ENCODE data around the gene JUND. TPM values are rescaled to one million over a fixed set of nuclear protein-coding genes. Genes with fewer than 3 reads are reported as not detected.

JUND gene
- polyA plus RNA-seq, 2 of the 4 experiments (the other 2 are of a cell fraction), result 65.1 to 68.9 TPM

DNA sequence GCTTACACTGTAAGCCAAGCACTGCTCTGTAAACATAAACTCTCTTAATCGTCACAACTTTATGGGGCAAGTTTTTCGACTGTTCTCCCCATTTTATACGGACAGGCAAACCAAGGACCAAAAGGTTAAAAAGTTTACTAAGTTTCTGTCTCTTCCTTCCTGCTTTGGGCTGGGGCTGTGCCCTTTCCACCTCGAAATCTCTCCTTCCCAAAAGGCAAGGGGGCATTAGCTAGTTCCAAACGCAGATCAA lies 2.2 kb downstream of the JUND start:
- Histone ChIP-seq H3K9me3 (no peaks in the 10 kb centered on the region), H3K27ac (peak overlapping the region; percentile 95 to 99), H3K4me3 (peak overlapping the region; percentile 97), H3K4me1 (peaks cover 47% of the 10 kb centered on the region), H3K4me2 (peak overlapping the region; percentile 86)
- ATAC-seq, result no peak
- WGBS (ENCODE audit: missing lambda C conversion rate), result 2% methylated on average over 4 of the region's 5 CpGs
- ChIA-PET CTCF (interaction anchor here (0.6 to 10.2 kb wide), 30 partner anchors 10 to 134 kb away, joined by 3 to 158 read pairs (median 6); partner anchors contain the start of genes LSM4 and MPV17L2), POLR2A (interaction anchor here (0.7 to 5.8 kb wide), 11 partner anchors 13 to 293 kb away, joined by 3 to 235 read pairs (median 29); partner anchors contain the start of genes GDF15, LSM4, SSBP4 and UBA52)
- TF ChIP-seq KDM5A (IDR thresholded peaks at IDR 0.05), result peak; percentile 84; the same call in 1 of the 2 replicates
- TF ChIP-seq HMGXB4 (CRISPR knock-in tag; IDR thresholded peaks at IDR 0.05; ENCODE audit: borderline replicate concordance), result peak; percentile 27; the same call in 1 of the 2 replicates
- no peak for TF ChIP-seq RAD21 (conservative IDR thresholded peaks at IDR 0.05 in 1 of 2, IDR thresholded peaks at IDR 0.05 in 1 of 2)
- peak; percentile 18; the same call in 1 of the 2 replicates for TF ChIP-seq HOXA7 (CRISPR knock-in tag; IDR thresholded peaks at IDR 0.05)
- no peak for TF ChIP-seq HOXB13 (CRISPR knock-in tag; IDR thresholded peaks at IDR 0.05; ENCODE audit: low read depth)
- no peak for FAIRE-seq
- no peak for DNase-seq (ENCODE audit: low read depth in 1 of 2, low spot score in 1 of 2)

DNA sequence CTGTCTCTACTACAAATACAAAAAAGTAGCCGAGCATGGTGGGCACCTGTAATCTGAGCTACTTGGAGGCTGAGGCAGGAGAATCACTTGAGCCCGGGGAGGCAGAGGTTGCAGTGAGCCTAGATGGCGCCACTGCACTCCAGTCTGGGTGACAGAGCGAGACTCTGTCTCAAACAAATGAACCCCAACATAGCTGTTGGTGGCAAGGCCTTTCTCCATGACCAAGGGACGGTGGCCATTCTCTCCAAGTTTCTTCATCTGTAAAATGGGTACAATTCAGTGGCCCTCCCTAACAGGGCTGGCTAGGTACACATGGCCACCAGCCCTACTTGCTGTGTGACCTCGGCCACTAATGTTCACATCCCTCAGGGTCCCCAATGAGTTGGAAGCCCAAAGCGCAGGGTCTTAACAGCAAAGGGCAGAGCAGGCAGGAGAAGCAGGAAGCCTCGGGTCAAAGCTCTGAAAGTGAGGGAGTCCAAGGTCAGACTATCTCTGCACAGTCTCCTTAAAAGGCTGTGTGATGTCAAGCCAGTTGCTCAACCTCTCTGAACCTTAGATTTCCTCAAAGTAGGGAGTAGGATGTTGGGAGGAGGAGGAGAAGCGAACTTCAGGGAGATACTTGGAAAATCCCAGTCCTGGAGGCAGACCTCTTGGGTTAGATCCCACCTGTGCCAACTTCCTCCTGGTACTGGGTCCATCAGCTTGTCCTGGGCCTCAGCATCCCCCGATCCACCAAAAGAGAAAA lies 2.7 kb downstream of the JUND start:
- Histone ChIP-seq H3K9me3 (no peaks in the 10 kb centered on the region), H3K27ac (peak overlapping the region; percentile 95 to 99), H3K4me3 (peak overlapping the region; percentile 97), H3K4me2 (peak overlapping the region; percentile 86), H3K4me1 (peaks cover 52% of the 10 kb centered on the region)
- ChIA-PET CTCF (interaction anchor here (0.6 to 10.2 kb wide), 26 partner anchors 10 to 135 kb away, joined by 3 to 158 read pairs (median 8); partner anchors contain the start of genes LSM4 and MPV17L2), POLR2A (interaction anchor here (1.0 to 5.8 kb wide), 10 partner anchors 14 to 140 kb away, joined by 3 to 235 read pairs (median 32); partner anchors contain the start of genes GDF15, LSM4 and SSBP4)
- ATAC-seq, result no peak
- FAIRE-seq, result no peak
- 49% methylated on average over 6 of the region's 10 CpGs for WGBS (ENCODE audit: missing lambda C conversion rate)
- peak in 1 of 2 experiments; percentile 44 for DNase-seq (ENCODE audit: low read depth in 1 of 2, low spot score in 1 of 2)
- TF ChIP-seq ZC3H11A (IDR thresholded peaks at IDR 0.05) (no peak), HOXA7 (CRISPR knock-in tag; IDR thresholded peaks at IDR 0.05) (peak; percentile 68; the same call in 1 of the 2 replicates), RAD21 (conservative IDR thresholded peaks at IDR 0.05 in 1 of 2, IDR thresholded peaks at IDR 0.05 in 1 of 2) (no peak), ZFP36 (IDR thresholded peaks at IDR 0.05; ENCODE audit: borderline replicate concordance, partially characterized antibody) (peak; percentile 76), CHD4 (IDR thresholded peaks at IDR 0.05; ENCODE audit: borderline replicate concordance) (no peak), KDM1A (IDR thresholded peaks at IDR 0.05; ENCODE audit: low read depth) (peak; percentile 77; the same call in 1 of the 2 replicates), JUN (IDR thresholded peaks at IDR 0.05) (no peak; a peak in 1 of 5 replicates)
- TF ChIP-seq, protein P1, sequence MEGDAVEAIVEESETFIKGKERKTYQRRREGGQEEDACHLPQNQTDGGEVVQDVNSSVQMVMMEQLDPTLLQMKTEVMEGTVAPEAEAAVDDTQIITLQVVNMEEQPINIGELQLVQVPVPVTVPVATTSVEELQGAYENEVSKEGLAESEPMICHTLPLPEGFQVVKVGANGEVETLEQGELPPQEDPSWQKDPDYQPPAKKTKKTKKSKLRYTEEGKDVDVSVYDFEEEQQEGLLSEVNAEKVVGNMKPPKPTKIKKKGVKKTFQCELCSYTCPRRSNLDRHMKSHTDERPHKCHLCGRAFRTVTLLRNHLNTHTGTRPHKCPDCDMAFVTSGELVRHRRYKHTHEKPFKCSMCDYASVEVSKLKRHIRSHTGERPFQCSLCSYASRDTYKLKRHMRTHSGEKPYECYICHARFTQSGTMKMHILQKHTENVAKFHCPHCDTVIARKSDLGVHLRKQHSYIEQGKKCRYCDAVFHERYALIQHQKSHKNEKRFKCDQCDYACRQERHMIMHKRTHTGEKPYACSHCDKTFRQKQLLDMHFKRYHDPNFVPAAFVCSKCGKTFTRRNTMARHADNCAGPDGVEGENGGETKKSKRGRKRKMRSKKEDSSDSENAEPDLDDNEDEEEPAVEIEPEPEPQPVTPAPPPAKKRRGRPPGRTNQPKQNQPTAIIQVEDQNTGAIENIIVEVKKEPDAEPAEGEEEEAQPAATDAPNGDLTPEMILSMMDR (IDR thresholded peaks at IDR 0.05), result 0 out of 3 replicates have a peak, but pooled peaks have one; percentile 23

DNA sequence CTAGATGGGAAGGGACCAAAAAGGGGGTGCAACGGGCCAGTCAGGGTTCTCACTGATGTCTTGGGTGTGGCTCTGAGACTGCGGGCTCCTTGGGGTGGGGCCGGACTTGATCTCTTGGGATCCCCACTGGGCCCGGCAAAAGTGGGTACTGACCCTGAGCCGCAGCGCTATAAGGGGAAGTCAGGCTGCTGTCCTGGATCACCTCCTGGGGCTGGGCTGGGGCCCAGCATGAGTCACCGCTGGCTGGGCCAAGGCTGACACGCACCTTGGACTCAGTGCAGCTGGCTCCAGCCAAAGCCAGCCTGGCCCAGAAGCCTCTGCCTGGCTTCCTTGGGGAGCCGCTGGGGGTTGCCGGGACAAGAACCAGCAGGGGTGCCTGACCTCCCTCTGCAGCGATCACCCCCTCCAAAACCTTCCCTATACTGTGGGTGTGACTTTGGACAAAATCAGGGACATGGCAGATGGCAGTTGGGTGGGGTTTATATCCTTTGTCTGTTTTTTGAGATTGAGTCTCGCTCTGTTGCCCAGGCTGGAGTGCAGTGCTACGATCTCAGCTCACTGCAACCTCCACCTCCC lies 6.6 kb downstream of the JUND start:
- ChIA-PET POLR2A (interaction anchor here (1.0 to 1.4 kb wide), 5 partner anchors 18 to 64 kb away, joined by 3 to 10 read pairs (median 5); partner anchors contain the start of gene LSM4), CTCF (interaction anchor here (1.1 to 10.2 kb wide), 8 partner anchors 14 to 145 kb away, joined by 3 to 158 read pairs (median 6); partner anchors contain the start of genes LSM4 and SSBP4)
- FAIRE-seq (no peak), ATAC-seq (peak; percentile 77 to 87), DNase-seq (ENCODE audit: low read depth in 1 of 2, low spot score in 1 of 2) (peak; percentile 72 to 81)
- H3K4me2 ChIP-seq, result peak overlapping the region; percentile 88
- H3K9me3 ChIP-seq, result no peaks in the 10 kb centered on the region
- H3K4me3 ChIP-seq, result peak overlapping the region; percentile 25; the same call in 1 of the 3 replicates
- peaks cover 52% of the 10 kb centered on the region for H3K4me1 ChIP-seq
- TF ChIP-seq HOXA7 (CRISPR knock-in tag; IDR thresholded peaks at IDR 0.05) (peak; percentile 10), FOSL2 (IDR thresholded peaks at IDR 0.05) (peak; percentile 50; the same call in 1 of the 2 replicates), FOSL2 (CRISPR knock-in tag; IDR thresholded peaks at IDR 0.05) (peak; percentile 95), JUNB (IDR thresholded peaks at IDR 0.05) (0 out of 2 replicates have a peak, but pooled peaks have one; percentile 26), MYC (IDR thresholded peaks at IDR 0.05; ENCODE audit: borderline replicate concordance, low read length) (no peak), MAFK (IDR thresholded peaks at IDR 0.05; ENCODE audit: partially characterized antibody) (no peak), FOSB (CRISPR knock-in tag; IDR thresholded peaks at IDR 0.05) (peak; percentile 36; the same call in 1 of the 2 replicates), PHF8 (IDR thresholded peaks at IDR 0.05; ENCODE audit: borderline replicate concordance, low read depth) (no peak), EHMT2 (IDR thresholded peaks at IDR 0.05; ENCODE audit: low read depth) (no peak), TP53 (CRISPR knock-in tag; IDR thresholded peaks at IDR 0.05) (no peak), MAX (IDR thresholded peaks at IDR 0.05) (peak; percentile 37), JUN (IDR thresholded peaks at IDR 0.05) (peak in 1 of 2 experiments; percentile 51; a peak in 1 of 5 replicates), POLR2AphosphoS2 (conservative IDR thresholded peaks at IDR 0.05; ENCODE audit: low read length) (peak; percentile 94), HOXB5 (CRISPR knock-in tag; IDR thresholded peaks at IDR 0.05) (no peak), TFCP2L1 (CRISPR knock-in tag; IDR thresholded peaks at IDR 0.05) (peak; percentile 79; the same call in 1 of the 2 replicates)
- TF ChIP-seq, protein P1 (IDR thresholded peaks at IDR 0.05), result no peak
- H3K27ac ChIP-seq, result peak overlapping the region; percentile 88 to 94
- 8% methylated on average over 4 of the region's 13 CpGs for WGBS (ENCODE audit: missing lambda C conversion rate)

Measured in A549 (cell line).